Upper lobe of left lung (tissue), 6 donors: ENCODE results near the gene CMPK2. TPM values are rescaled to one million over a fixed set of nuclear protein-coding genes. Genes with fewer than 3 reads are reported as not detected.
"Not testable (repeated sequence)": the region's sequence is repeated elsewhere in the genome, so short reads cannot be mapped to it uniquely, and the experiment has no call there.

Experiments
- ATAC-seq, 2 donors: fragments of 200-7000 bp; cut with Tn5 transposase; one replicate each; pipeline ENCODE4 v1.9.1; 2022; ENCODE audit warnings: mild to moderate bottlenecking in 2 of 2, moderate library complexity in 2 of 2; ENCODE audit not compliant: low FRiP score in 2 of 2
- DNase-seq, 2 donors: peaks; one replicate each; pipeline ENCODE4 v3.0.0-alpha.2; 2019 to 2020
- H3K27ac ChIP-seq, 4 donors: fragments of 200-600 bp; sonication (generic); one replicate each; pipeline ENCODE4 v1.5.1; 2016 to 2019
- H3K27me3 ChIP-seq, 4 donors: fragments of 200-600 bp; sonication (generic); one replicate each; pipeline ENCODE4 v1.5.1; 2017 to 2019
- H3K36me3 ChIP-seq, 4 donors: fragments of 200-600 bp; sonication (generic); one replicate each; pipeline ENCODE4 v1.5.1; 2016 to 2019
- H3K4me1 ChIP-seq, 4 donors: fragments of 200-600 bp; sonication (generic); one replicate each; pipeline ENCODE4 v1.5.1; 2018 to 2019
- H3K4me3 ChIP-seq, 4 donors: fragments of 200-600 bp; sonication (generic); one replicate each; pipeline ENCODE4 v1.5.1; 2017 to 2019; ENCODE audit warnings: mild to moderate bottlenecking in 2 of 4, moderate library complexity in 1 of 4
- H3K9me3 ChIP-seq, 4 donors: fragments of 200-600 bp; sonication (generic); one replicate each; pipeline ENCODE4 v1.5.1; 2018 to 2019
- CTCF ChIP-seq, 6 experiments: fragments of 450-650 bp in 4 of 6; fragments of 200-600 bp in 2 of 6; sonication (generic) in 2 of 6; IDR thresholded peaks; one replicate each; pipeline ENCODE4 v1.5.1; 2016 to 2019; ENCODE audit warnings: antibody characterized with exemption in 6 of 6
- EP300 ChIP-seq, 4 donors: sonication (generic); formaldehyde crosslinking; IDR thresholded peaks; one replicate each; pipeline ENCODE4 v1.5.1; 2017; ENCODE audit warnings: antibody characterized with exemption in 4 of 4, control low read depth in 2 of 4
- POLR2A ChIP-seq, 4 donors: fragments of 450-650 bp; IDR thresholded peaks; one replicate each; pipeline ENCODE4 v1.5.1; 2016 to 2017; ENCODE audit warnings: antibody characterized with exemption in 4 of 4, mild to moderate bottlenecking in 2 of 4
- POLR2AphosphoS5 ChIP-seq, 2 donors: sonication (generic); formaldehyde crosslinking; IDR thresholded peaks; one replicate each; pipeline ENCODE4 v1.5.1; 2017; ENCODE audit warnings: antibody characterized with exemption in 2 of 2
- WGBS, 2 donors: methylation state at CpG; one replicate each; pipeline ENCODE4 v1.1.5; 2017 to 2018; 5-methylcytosine and 5-hydroxymethylcytosine counted together
- total RNA-seq, 6 donors: library from RNA; depleted of rRNA in 4 of 6; stranded (reverse); fragments of >200 nt in 4 of 6; gene quantifications; one replicate each; pipeline versions ENCODE4 v1.1.0 to v1.2.1, GENCODE V29; 2016 to 2021
- donor health status: DM: no; HTN: no; CAD: no; lungs with moderate emphysema.
- donor health status: DM: no; HTN: yes; CAD: no; lungs with severe emphysema.

The CMPK2 gene
- total RNA-seq, 6 donors from 2014 or later = 18.0 to 37.2 (median 20.7) TPM

GRCh38 chr2:6905668-6906067 lies 40.0 kb upstream of the CMPK2 start:
- Histone ChIP-seq H3K27me3 (no peaks in the 10 kb centered on the region), H3K27ac (no peak overlapping the region), H3K9me3 (no peaks in the 10 kb centered on the region), H3K36me3 (no peaks in the 10 kb centered on the region), H3K4me1 (no peaks in the 10 kb centered on the region), H3K4me3 (no peak overlapping the region)
- no peak for TF ChIP-seq EP300 (IDR thresholded peaks at IDR 0.05)
- no peak for TF ChIP-seq CTCF (IDR thresholded peaks at IDR 0.05)
- TF ChIP-seq POLR2AphosphoS5 (IDR thresholded peaks at IDR 0.05) = no peak
- TF ChIP-seq POLR2A (IDR thresholded peaks at IDR 0.05) = no peak
- DNase-seq (no peak), ATAC-seq (no peak)
- 90 to 100% methylated on average over 1 of the region's 1 CpG for whole genome bisulfite sequencing, 2 donors

- not testable (repeated sequence) for ATAC-seq, H3K9me3 ChIP-seq
- 93 to 98% methylated on average over 2 of the region's 2 CpGs for WGBS, 2 donors
These were observed 36.9 kb upstream of the CMPK2 start for GRCh38 chr2:6902581-6902980.

GRCh38 chr2:6896930-6897759 lies 31.4 kb upstream of the CMPK2 start:
- ATAC-seq = peak in 1 of 2 donors; percentile 70
- H3K4me1 ChIP-seq = no peaks in the 10 kb centered on the region
- DNase-seq = no peak

More at GRCh38 chr2:6902581-6902980, 36.9 kb upstream of the CMPK2 start:
- not testable (repeated sequence) for DNase-seq, H3K27ac ChIP-seq, H3K36me3 ChIP-seq, H3K27me3 ChIP-seq, H3K4me3 ChIP-seq, H3K4me1 ChIP-seq

GRCh38 chr2:6893876-6894482 lies 28.3 kb upstream of the CMPK2 start:
- WGBS, 2 donors = 92 to 100% methylated on average over 1 to 2 of the region's 2 CpGs
- ATAC-seq = no peak

More at GRCh38 chr2:6896930-6897759, 31.4 kb upstream of the CMPK2 start:
- TF ChIP-seq POLR2AphosphoS5 (IDR thresholded peaks at IDR 0.05) (no peak), CTCF (IDR thresholded peaks at IDR 0.05) (peak; percentile 44 to 78 (median 62))
- H3K27ac ChIP-seq = no peak overlapping the region
- no peaks in the 10 kb centered on the region for H3K9me3 ChIP-seq
- 80% methylated on average over 5 of the region's 5 CpGs for WGBS, 2 donors
- H3K27me3 ChIP-seq = no peaks in the 10 kb centered on the region
- no peak overlapping the region for H3K4me3 ChIP-seq
- H3K36me3 ChIP-seq = peaks cover 0 to 8% (median 2%) of the 10 kb centered on the region in 4 donors

More at GRCh38 chr2:6893876-6894482, 28.3 kb upstream of the CMPK2 start:
- Histone ChIP-seq H3K4me3 (no peak overlapping the region), H3K27ac (no peak overlapping the region), H3K36me3 (peaks cover 0 to 8% (median 4%) of the 10 kb centered on the region in 4 donors), H3K9me3 (no peaks in the 10 kb centered on the region), H3K27me3 (no peaks in the 10 kb centered on the region), H3K4me1 (no peaks in the 10 kb centered on the region)
- no peak for TF ChIP-seq EP300 (IDR thresholded peaks at IDR 0.05)
- no peak for TF ChIP-seq POLR2AphosphoS5 (IDR thresholded peaks at IDR 0.05)
- no peak for TF ChIP-seq POLR2A (IDR thresholded peaks at IDR 0.05)
- TF ChIP-seq CTCF (IDR thresholded peaks at IDR 0.05) = no peak
- DNase-seq = no peak
